CD4-positive, alpha-beta T cell (primary cell): ENCODE results near the gene VAPB. TPM values are rescaled to one million over a fixed set of nuclear protein-coding genes. Genes with fewer than 3 reads are reported as not detected.

Source experiments
- ATAC-seq: fragments of 200-7000 bp; cut with Tn5 transposase; one replicate; pipeline ENCODE4 v1.10.0; 2022; ENCODE audit warnings: mild to moderate bottlenecking; ENCODE audit not compliant: poor library complexity
- CTCF ChIA-PET: fragments of 350-600 bp; sonication (Branson Sonifier 250); formaldehyde crosslinking; loops from one replicate; lab custom pipeline; 2021; ENCODE audit warnings: antibody characterized with exemption, inconsistent platforms; lab: Charles Lee
- POLR2A ChIA-PET: fragments of 350-600 bp; sonication (Branson Sonifier 250); formaldehyde crosslinking; loops from one replicate; lab custom pipeline; 2021; ENCODE audit warnings: antibody characterized with exemption, inconsistent platforms; lab: Charles Lee
- DNase-seq, 14 experiments: peaks; one replicate each; pipeline ENCODE4 v3.0.0-alpha.2; 2013 to 2020; ENCODE audit warnings: mixed read lengths in 2 of 14
- H3K27ac ChIP-seq, 2 donors: one replicate each; pipeline versions ENCODE4 v1.5.1 to v1.7.0; 2013; ENCODE audit warnings: low read length in 2 of 2, low read depth in 1 of 2, mild to moderate bottlenecking in 1 of 2
- H3K27me3 ChIP-seq, 2 experiments: 1 replicate in 1 of 2; 2 replicates in 1 of 2; pipeline versions ENCODE4 v1.6.1 to v1.7.0; 2013; ENCODE audit warnings: low read length in 2 of 2, control low read depth in 1 of 2, mild to moderate bottlenecking in 1 of 2, moderate library complexity in 1 of 2; ENCODE audit not compliant: insufficient read depth in 2 of 2, control insufficient read depth in 1 of 2
- H3K36me3 ChIP-seq: one replicate; pipeline ENCODE4 v1.6.1; 2013; ENCODE audit warnings: low read length, control low read depth; ENCODE audit not compliant: insufficient read depth
- H3K4me1 ChIP-seq: one replicate; pipeline ENCODE4 v1.6.1; 2013; ENCODE audit warnings: low read length, control low read depth; ENCODE audit not compliant: insufficient read depth
- H3K4me3 ChIP-seq: one replicate; pipeline ENCODE4 v1.5.1; 2013; ENCODE audit warnings: mild to moderate bottlenecking, low read length, moderate library complexity
- H3K9me3 ChIP-seq, 2 experiments: 1 replicate in 1 of 2; 2 replicates in 1 of 2; pipeline versions ENCODE4 v1.6.1 to v1.7.0; 2013; ENCODE audit warnings: low read length in 2 of 2, mild to moderate bottlenecking in 2 of 2, control low read depth in 1 of 2, moderate library complexity in 1 of 2; ENCODE audit not compliant: control insufficient read depth in 1 of 2, insufficient read depth in 1 of 2
- H3K27ac Mint-ChIP-seq: one replicate; pipeline ENCODE4 v1.8.0; 2020; ENCODE audit warnings: mixed read lengths
- H3K27me3 Mint-ChIP-seq: one replicate; pipeline ENCODE4 v1.8.0; 2021; ENCODE audit warnings: mixed read lengths
- H3K36me3 Mint-ChIP-seq: one replicate; pipeline ENCODE4 v1.8.0; 2021; ENCODE audit warnings: low read depth, mixed read lengths
- H3K4me1 Mint-ChIP-seq: one replicate; pipeline ENCODE4 v1.8.0; 2021; ENCODE audit warnings: low read depth, mixed read lengths
- H3K4me3 Mint-ChIP-seq: one replicate; pipeline ENCODE4 v1.8.0; 2020; ENCODE audit warnings: mild to moderate bottlenecking, mixed read lengths
- H3K9me3 Mint-ChIP-seq: one replicate; pipeline ENCODE4 v1.8.0; 2020; ENCODE audit warnings: mixed read lengths
- intact Hi-C, 2 experiments: fragments of 100-400 bp; cut with DNase I in 1 of 2; cut with micrococcal nuclease in 1 of 2; formaldehyde crosslinking; loops; one replicate each; pipeline versions ENCODE4 v1.15.1 to v1.9.0; 2023 to 2025; cut with DNase I, micrococcal nuclease
- total RNA-seq, 174 experiments: library from RNA in 2 of 174; stranded (reverse) in 2 of 174; gene quantifications; one replicate each; pipeline ENCODE4 v1.2.3 and lab custom pipeline; 2021 to 2026
- TF ChIP-seq, protein P1 (sequence below): fragments of 200-600 bp; IDR thresholded peaks from one replicate; pipeline ENCODE4 v1.8.0; 2022; ENCODE audit warnings: antibody characterized with exemption, mild to moderate bottlenecking

Gene VAPB
- total RNA-seq, 2 experiments from 2014 or later, result 25.2 to 29.4 TPM

- Histone ChIP-seq H3K27me3 (no peaks in the 10 kb centered on the region), H3K4me3 (no peak overlapping the region), H3K27ac (no peak overlapping the region), H3K36me3 (peaks cover 6% of the 10 kb centered on the region), H3K4me1 (no peaks in the 10 kb centered on the region), H3K9me3 (no peaks in the 10 kb centered on the region)
- Mint-ChIP-seq H3K4me1 (no peaks in the 10 kb centered on the region), H3K36me3 (peaks cover 52% of the 10 kb centered on the region), H3K27ac (no peak overlapping the region), H3K27me3 (no peaks in the 10 kb centered on the region), H3K9me3 (no peaks in the 10 kb centered on the region), H3K4me3 (no peak overlapping the region)
- TF ChIP-seq, protein P1, sequence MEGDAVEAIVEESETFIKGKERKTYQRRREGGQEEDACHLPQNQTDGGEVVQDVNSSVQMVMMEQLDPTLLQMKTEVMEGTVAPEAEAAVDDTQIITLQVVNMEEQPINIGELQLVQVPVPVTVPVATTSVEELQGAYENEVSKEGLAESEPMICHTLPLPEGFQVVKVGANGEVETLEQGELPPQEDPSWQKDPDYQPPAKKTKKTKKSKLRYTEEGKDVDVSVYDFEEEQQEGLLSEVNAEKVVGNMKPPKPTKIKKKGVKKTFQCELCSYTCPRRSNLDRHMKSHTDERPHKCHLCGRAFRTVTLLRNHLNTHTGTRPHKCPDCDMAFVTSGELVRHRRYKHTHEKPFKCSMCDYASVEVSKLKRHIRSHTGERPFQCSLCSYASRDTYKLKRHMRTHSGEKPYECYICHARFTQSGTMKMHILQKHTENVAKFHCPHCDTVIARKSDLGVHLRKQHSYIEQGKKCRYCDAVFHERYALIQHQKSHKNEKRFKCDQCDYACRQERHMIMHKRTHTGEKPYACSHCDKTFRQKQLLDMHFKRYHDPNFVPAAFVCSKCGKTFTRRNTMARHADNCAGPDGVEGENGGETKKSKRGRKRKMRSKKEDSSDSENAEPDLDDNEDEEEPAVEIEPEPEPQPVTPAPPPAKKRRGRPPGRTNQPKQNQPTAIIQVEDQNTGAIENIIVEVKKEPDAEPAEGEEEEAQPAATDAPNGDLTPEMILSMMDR, result no peak
- no peak for ATAC-seq
- CTCF ChIA-PET, result no interaction called here
- no peak for DNase-seq
- POLR2A ChIA-PET, result no interaction called here
- intact Hi-C loops, result no loop called here
These were observed 64.4 kb downstream of the VAPB start for GRCh38 chr20:58453391-58453790.

- Mint-ChIP-seq H3K4me3 (no peak overlapping the region), H3K9me3 (no peaks in the 10 kb centered on the region), H3K36me3 (peaks cover 42% of the 10 kb centered on the region), H3K4me1 (no peaks in the 10 kb centered on the region), H3K27me3 (no peaks in the 10 kb centered on the region), H3K27ac (no peak overlapping the region)
- Histone ChIP-seq H3K27ac (no peak overlapping the region), H3K9me3 (no peaks in the 10 kb centered on the region), H3K36me3 (no peaks in the 10 kb centered on the region), H3K4me1 (no peaks in the 10 kb centered on the region), H3K27me3 (no peaks in the 10 kb centered on the region), H3K4me3 (no peak overlapping the region)
- TF ChIP-seq, protein P1, result no peak
- intact Hi-C loops, result no loop called here
- CTCF ChIA-PET, result no interaction called here
- ATAC-seq (no peak), DNase-seq (no peak)
- POLR2A ChIA-PET, result no interaction called here
These were observed 65.4 kb downstream of the VAPB start for GRCh38 chr20:58454460-58454859.

- intact Hi-C loops, result no loop called here
- H3K36me3 ChIP-seq, result no peaks in the 10 kb centered on the region
- H3K36me3 Mint-ChIP-seq, result peaks cover 23% of the 10 kb centered on the region
- TF ChIP-seq, protein P1, result no peak
- no peaks in the 10 kb centered on the region for H3K4me1 Mint-ChIP-seq
- no peaks in the 10 kb centered on the region for H3K9me3 Mint-ChIP-seq
- H3K4me3 Mint-ChIP-seq, result no peak overlapping the region
- no peak overlapping the region for H3K4me3 ChIP-seq
- no peaks in the 10 kb centered on the region for H3K27me3 Mint-ChIP-seq
- DNase-seq (no peak), ATAC-seq (no peak)
- H3K9me3 ChIP-seq, result no peaks in the 10 kb centered on the region
- ChIA-PET POLR2A (no interaction called here), CTCF (no interaction called here)
- H3K27ac ChIP-seq, result no peak overlapping the region
- no peak overlapping the region for H3K27ac Mint-ChIP-seq
- no peaks in the 10 kb centered on the region for H3K4me1 ChIP-seq
- no peaks in the 10 kb centered on the region for H3K27me3 ChIP-seq
These were observed 68.2 kb downstream of the VAPB start for GRCh38 chr20:58457083-58457695.
